Epithelial cell of proximal tubule (primary cell): Measurements from ENCODE around the gene INPPL1. TPM values are rescaled to one million over a fixed set of nuclear protein-coding genes. Genes with fewer than 3 reads are reported as not detected.
"Not testable (repeated sequence)": the region's sequence is repeated elsewhere in the genome, so short reads cannot be mapped to it uniquely, and the experiment has no call there.

Source experiments
- DNase-seq: peaks from one replicate; pipeline ENCODE4 v3.0.0-alpha.2; 2011; ENCODE audit warnings: low read depth
- H3K4me3 ChIP-seq: 2 replicates; pipeline ENCODE4 v1.5.1; 2011; ENCODE audit warnings: low read depth, mild to moderate bottlenecking, low read length
- CTCF ChIP-seq: conservative IDR thresholded peaks from 2 replicates; pipeline ENCODE4 v1.5.1; 2012; ENCODE audit warnings: low read depth, mild to moderate bottlenecking, low read length
- total RNA-seq: library from RNA; depleted of rRNA; stranded (reverse); fragments of >200 nt; gene quantifications from 2 replicates; pipeline ENCODE4 v1.2.3, GENCODE V29; 2015

INPPL1 gene
- total RNA-seq, 1 donor from 2014 or later: 73.2 TPM

DNA sequence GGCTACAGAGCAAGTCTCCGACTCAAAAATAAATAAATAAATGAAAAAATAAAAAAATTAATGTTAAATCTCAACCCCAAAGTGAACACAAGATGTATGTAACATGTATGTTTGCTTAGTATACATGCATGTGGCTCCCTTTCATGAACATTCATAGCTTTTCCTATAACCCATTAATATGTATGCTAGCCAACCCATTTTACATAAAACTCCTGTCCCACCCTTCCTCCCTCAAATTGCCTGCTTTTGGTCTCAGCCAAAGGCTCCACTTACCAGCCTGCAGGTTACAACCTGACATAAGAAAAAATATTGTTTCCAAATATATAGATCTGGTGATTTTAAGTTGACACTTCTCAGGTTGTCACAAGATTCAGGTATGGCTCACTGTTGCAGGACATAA lies 36.3 kb upstream of the INPPL1 start:
- no peak for DNase-seq
- no peak for TF ChIP-seq CTCF
- H3K4me3 ChIP-seq: no peak overlapping the region

GRCh38 chr11:72189455-72190250 lies 34.9 kb upstream of the INPPL1 start:
- TF ChIP-seq CTCF: no peak
- DNase-seq: no peak
- H3K4me3 ChIP-seq: no peak overlapping the region

DNA sequence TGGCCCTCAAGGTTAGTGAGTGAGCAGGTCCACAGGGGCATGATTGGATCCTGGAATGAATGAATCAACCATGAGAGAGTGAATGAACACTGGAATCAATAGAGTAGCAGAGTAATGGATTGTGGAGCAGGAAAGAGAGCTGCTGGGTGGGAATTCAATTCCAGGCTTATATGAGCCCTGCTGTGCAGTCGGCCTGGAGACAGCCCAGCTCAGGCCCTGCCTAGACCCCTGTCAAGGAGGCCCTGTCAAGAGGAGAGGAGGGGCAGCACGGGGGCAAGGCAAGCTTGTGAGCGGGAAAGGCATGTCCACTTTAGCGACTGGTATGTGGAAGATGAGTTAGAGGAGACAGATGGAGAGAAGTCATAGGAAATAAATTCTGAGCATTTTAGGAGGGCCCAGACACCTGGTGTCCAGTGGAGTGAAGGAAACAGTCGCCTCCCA lies 33.9 kb upstream of the INPPL1 start:
- no peak for TF ChIP-seq CTCF
- H3K4me3 ChIP-seq: no peak overlapping the region
- DNase-seq: no peak

GRCh38 chr11:72191961-72192381 lies 32.6 kb upstream of the INPPL1 start, which contains the start of gene FOLR1:
TSS of gene FOLR1 (plus strand) at chr11:72192140. CDS start at chr11:72192174, 34 bp downstream.
- no peak for DNase-seq
- no peak for TF ChIP-seq CTCF
- H3K4me3 ChIP-seq: no peak within 1 kb of the TSS

DNA sequence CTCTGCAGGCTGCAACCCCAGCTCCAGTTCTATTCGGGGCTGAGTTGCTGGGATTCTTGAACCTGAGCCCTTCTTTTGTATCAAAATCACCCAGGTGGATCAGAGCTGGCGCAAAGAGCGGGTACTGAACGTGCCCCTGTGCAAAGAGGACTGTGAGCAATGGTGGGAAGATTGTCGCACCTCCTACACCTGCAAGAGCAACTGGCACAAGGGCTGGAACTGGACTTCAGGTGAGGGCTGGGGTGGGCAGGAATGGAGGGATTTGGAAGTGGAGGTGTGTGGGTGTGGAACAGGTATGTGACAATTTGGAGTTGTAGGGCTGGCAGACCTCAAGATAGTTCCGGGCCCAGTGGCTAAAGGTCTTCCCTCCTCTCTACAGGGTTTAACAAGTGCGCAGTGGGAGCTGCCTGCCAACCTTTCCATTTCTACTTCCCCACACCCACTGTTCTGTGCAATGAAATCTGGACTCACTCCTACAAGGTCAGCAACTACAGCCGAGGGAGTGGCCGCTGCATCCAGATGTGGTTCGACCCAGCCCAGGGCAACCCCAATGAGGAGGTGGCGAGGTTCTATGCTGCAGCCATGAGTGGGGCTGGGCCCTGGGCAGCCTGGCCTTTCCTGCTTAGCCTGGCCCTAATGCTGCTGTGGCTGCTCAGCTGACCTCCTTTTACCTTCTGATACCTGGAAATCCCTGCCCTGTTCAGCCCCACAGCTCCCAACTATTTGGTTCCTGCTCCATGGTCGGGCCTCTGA lies 28.9 kb upstream of the INPPL1 start:
- no peak for TF ChIP-seq CTCF
- DNase-seq: no peak
- no peak overlapping the region for H3K4me3 ChIP-seq

- not testable (repeated sequence) for H3K4me3 ChIP-seq, DNase-seq
Measured at GRCh38 chr11:72201445-72201844, 23.1 kb upstream of the INPPL1 start.

DNA sequence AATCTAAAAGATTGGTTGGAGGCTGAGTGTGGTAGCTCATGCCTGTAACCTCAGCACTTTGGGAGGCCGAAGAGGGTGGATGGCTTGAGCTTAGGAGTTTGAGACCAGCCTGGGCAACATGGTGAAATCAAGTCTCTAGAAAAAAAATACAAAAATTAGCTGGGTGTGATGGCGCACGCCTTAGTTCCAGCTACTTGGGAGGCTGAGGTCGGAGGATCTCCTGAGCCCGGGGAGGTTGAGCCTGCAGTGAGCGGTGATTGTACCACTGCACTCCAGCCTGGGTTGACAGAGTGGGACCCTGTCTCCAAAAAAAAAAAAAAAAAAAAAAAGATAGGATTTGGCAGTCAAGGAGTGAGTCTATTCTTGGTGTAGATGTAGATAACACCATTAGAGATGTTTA lies 22.0 kb upstream of the INPPL1 start:
- no peak for DNase-seq
- no peak overlapping the region for H3K4me3 ChIP-seq
- no peak for TF ChIP-seq CTCF
